Smooth muscle cell (in vitro differentiated cells): Measurements from ENCODE around the gene SHROOM2. TPM values are rescaled to one million over a fixed set of nuclear protein-coding genes. Genes with fewer than 3 reads are reported as not detected.

Experiments
- DNase-seq: peaks from one replicate; lab custom pipeline; 2025; ENCODE audit not compliant: unreplicated experiment; lab: John Stamatoyannopoulos, UW
- H2AFZ ChIP-seq: fragments of 200-600 bp; sonication (generic); 2 replicates; pipeline ENCODE4 v1.6.0; 2016; ENCODE audit warnings: antibody characterized with exemption, low read depth, mild to moderate bottlenecking
- H3F3A ChIP-seq: fragments of 200-600 bp; sonication (generic); 2 replicates; pipeline ENCODE4 v1.6.0; 2017; ENCODE audit warnings: antibody characterized with exemption, low read depth
- H3K27ac ChIP-seq: fragments of 200-600 bp; sonication (generic); 2 replicates; pipeline ENCODE4 v1.5.1; 2016; ENCODE audit warnings: low read depth, mild to moderate bottlenecking
- H3K27me3 ChIP-seq: fragments of 200-600 bp; sonication (generic); 2 replicates; pipeline ENCODE4 v1.6.1; 2016; ENCODE audit warnings: low read depth, mild to moderate bottlenecking
- H3K36me3 ChIP-seq: fragments of 200-600 bp; sonication (generic); 2 replicates; pipeline ENCODE4 v1.5.1; 2016; ENCODE audit warnings: low read depth
- H3K4me1 ChIP-seq: fragments of 200-600 bp; sonication (generic); 2 replicates; pipeline ENCODE4 v1.5.1; 2016; ENCODE audit warnings: low read depth
- H3K4me2 ChIP-seq: fragments of 200-600 bp; sonication (generic); 2 replicates; pipeline ENCODE4 v1.6.0; 2016; ENCODE audit warnings: mild to moderate bottlenecking
- H3K4me3 ChIP-seq: fragments of 200-600 bp; sonication (generic); 2 replicates; pipeline ENCODE4 v1.5.1; 2016; ENCODE audit warnings: mild to moderate bottlenecking
- H3K79me2 ChIP-seq: fragments of 200-600 bp; sonication (generic); 2 replicates; pipeline ENCODE4 v1.6.0; 2016; ENCODE audit warnings: low read depth, mild to moderate bottlenecking
- H3K9ac ChIP-seq: fragments of 200-600 bp; sonication (generic); 2 replicates; pipeline ENCODE4 v1.6.0; 2016; ENCODE audit warnings: low read depth
- H3K9me3 ChIP-seq: fragments of 200-600 bp; sonication (generic); replicated peaks from 2 replicates; pipeline ENCODE4 v1.5.1; 2016; ENCODE audit warnings: low read depth
- H4K20me1 ChIP-seq: fragments of 200-600 bp; sonication (generic); 2 replicates; pipeline ENCODE4 v1.6.0; 2016; ENCODE audit warnings: low read depth
- CTCF ChIP-seq: fragments of 200-600 bp; sonication (generic); IDR thresholded peaks from 2 replicates; pipeline ENCODE4 v1.5.1; 2017; ENCODE audit warnings: borderline replicate concordance, mild to moderate bottlenecking, antibody characterized with exemption; ENCODE audit not compliant: insufficient read depth, poor library complexity, severe bottlenecking
- WGBS: methylation state at CpG from one replicate; pipeline ENCODE4 v1.1.7; 2016; ENCODE audit warnings: low lambda C conversion rate; 5-methylcytosine and 5-hydroxymethylcytosine counted together
- polyA plus RNA-seq: library from polyadenylated mRNA; unstranded; fragments of >200 nt; fragmentation: Nextera tagmentation; extraction: Ambion mirVana; gene quantifications from 2 replicates; pipeline ENCODE4 v1.2.1, GENCODE V29; 2016
- total RNA-seq: library from RNA; depleted of rRNA; stranded (reverse); fragments of >200 nt; gene quantifications from 2 replicates; pipeline ENCODE4 v1.2.3, GENCODE V29; 2014

SHROOM2 gene
- total and polyA plus RNA-seq, 2 experiments from 2014 or later, result 5.5 to 8.9 TPM

GRCh38 chrX:9938516-9938915 is 152.3 kb downstream of the SHROOM2 start:
- H3K4me3 ChIP-seq, result no peak overlapping the region
- H2AFZ ChIP-seq, result no peak overlapping the region
- H3K79me2 ChIP-seq, result no peaks in the 10 kb centered on the region
- H3K9me3 ChIP-seq, result no peaks in the 10 kb centered on the region
- no peak for TF ChIP-seq CTCF
- DNase-seq, result no peak
- H3K27me3 ChIP-seq, result no peaks in the 10 kb centered on the region
- H3K9ac ChIP-seq, result no peak overlapping the region
- no peaks in the 10 kb centered on the region for H4K20me1 ChIP-seq
- 83% methylated on average over 7 of the region's 7 CpGs for WGBS
- H3K4me1 ChIP-seq, result no peaks in the 10 kb centered on the region
- H3F3A ChIP-seq, result no peaks in the 10 kb centered on the region
- H3K4me2 ChIP-seq, result no peak overlapping the region
- H3K27ac ChIP-seq, result no peak overlapping the region
- no peaks in the 10 kb centered on the region for H3K36me3 ChIP-seq

- Histone ChIP-seq H3K4me1 (no peaks in the 10 kb centered on the region), H3K9me3 (no peaks in the 10 kb centered on the region), H3K4me2 (no peak overlapping the region), H3K9ac (no peak overlapping the region), H3K27me3 (no peaks in the 10 kb centered on the region), H2AFZ (no peak overlapping the region), H4K20me1 (no peaks in the 10 kb centered on the region), H3F3A (no peaks in the 10 kb centered on the region), H3K4me3 (no peak overlapping the region), H3K79me2 (no peaks in the 10 kb centered on the region), H3K36me3 (no peaks in the 10 kb centered on the region), H3K27ac (no peak overlapping the region)
- TF ChIP-seq CTCF, result no peak
- no peak for DNase-seq
- WGBS, result 84% methylated on average over 14 of the region's 14 CpGs
Observed at GRCh38 chrX:9940421-9940820, 154.2 kb downstream of the SHROOM2 start.

GRCh38 chrX:9942086-9942485 is 155.9 kb downstream of the SHROOM2 start:
- TF ChIP-seq CTCF, result no peak
- no peak for DNase-seq
- Histone ChIP-seq H3K9me3 (no peaks in the 10 kb centered on the region), H3F3A (no peaks in the 10 kb centered on the region), H3K4me1 (no peaks in the 10 kb centered on the region), H3K4me2 (no peak overlapping the region), H3K36me3 (no peaks in the 10 kb centered on the region), H3K4me3 (no peak overlapping the region), H3K27me3 (no peaks in the 10 kb centered on the region), H3K79me2 (no peaks in the 10 kb centered on the region), H2AFZ (no peak overlapping the region), H3K9ac (no peak overlapping the region), H4K20me1 (no peaks in the 10 kb centered on the region), H3K27ac (no peak overlapping the region)
- whole genome bisulfite sequencing, result 79% methylated on average over 6 of the region's 6 CpGs

GRCh38 chrX:9943420-9943819 is 157.2 kb downstream of the SHROOM2 start:
- no peak overlapping the region for H3K4me3 ChIP-seq
- H3K79me2 ChIP-seq, result no peaks in the 10 kb centered on the region
- H3K36me3 ChIP-seq, result no peaks in the 10 kb centered on the region
- no peaks in the 10 kb centered on the region for H3K4me1 ChIP-seq
- no peak overlapping the region for H3K9ac ChIP-seq
- no peak for DNase-seq
- WGBS, result 88% methylated on average over 5 of the region's 5 CpGs
- H3F3A ChIP-seq, result no peaks in the 10 kb centered on the region
- no peak overlapping the region for H3K27ac ChIP-seq
- no peaks in the 10 kb centered on the region for H3K9me3 ChIP-seq
- TF ChIP-seq CTCF, result no peak
- H3K27me3 ChIP-seq, result no peaks in the 10 kb centered on the region
- H4K20me1 ChIP-seq, result no peaks in the 10 kb centered on the region
- no peak overlapping the region for H3K4me2 ChIP-seq
- no peak overlapping the region for H2AFZ ChIP-seq
